Measurements from ENCODE around the gene HDGF.

The HDGF gene

DNA sequence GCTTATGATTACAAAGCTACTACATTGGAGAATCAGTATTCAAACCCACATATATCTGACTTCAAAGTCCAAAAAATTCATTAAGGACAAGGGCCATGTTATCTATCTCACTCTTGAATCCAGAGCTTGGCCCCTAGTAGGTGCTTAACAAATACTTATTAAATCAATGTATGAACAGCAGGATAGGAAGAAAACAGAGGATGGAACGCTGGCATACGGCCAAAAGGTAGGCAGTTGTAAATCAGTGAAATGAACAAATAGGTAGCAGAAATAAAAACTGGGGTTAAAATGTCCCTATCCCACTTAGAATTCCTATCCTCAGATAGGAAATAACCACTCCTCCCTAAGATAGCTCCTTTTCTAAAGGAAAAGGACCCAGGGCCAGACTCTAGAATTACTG is 12.6 kb downstream of the HDGF start:
- Histone ChIP-seq H3K36me3 (ENCODE audit: insufficient read depth, low read length) (peaks cover 72% of the 10 kb centered on the region), H4K20me1 (ENCODE audit: insufficient read depth, low read length) (no peaks in the 10 kb centered on the region), H3K4me2 (ENCODE audit: low read length) (no peak overlapping the region), H3K9me3 (ENCODE audit: low read length) (no peaks in the 10 kb centered on the region), H3K9ac (ENCODE audit: low read length) (no peak overlapping the region), H3K4me1 (ENCODE audit: insufficient read depth, low read length, severe bottlenecking) (peaks cover 21% of the 10 kb centered on the region), H3K4me3 (ENCODE audit: low read depth, low read length, poor library complexity, severe bottlenecking) (no peak overlapping the region), H3K27me3 (ENCODE audit: insufficient read depth, low read length) (no peaks in the 10 kb centered on the region), H3F3A (ENCODE audit: insufficient read depth, low read length) (0 out of 2 replicates have a peak, but pooled peaks cover 9% of the 10 kb centered on the region), H2AFZ (ENCODE audit: low read length) (no peak overlapping the region), H3K27ac (ENCODE audit: low read depth, low read length, poor library complexity, severe bottlenecking) (no peak overlapping the region), H3K79me2 (ENCODE audit: insufficient read depth, low read length) (peaks cover 7% of the 10 kb centered on the region), H3K9me2 (ENCODE audit: low read depth, low read length) (no peaks in the 10 kb centered on the region)
- TF ChIP-seq, protein P1, sequence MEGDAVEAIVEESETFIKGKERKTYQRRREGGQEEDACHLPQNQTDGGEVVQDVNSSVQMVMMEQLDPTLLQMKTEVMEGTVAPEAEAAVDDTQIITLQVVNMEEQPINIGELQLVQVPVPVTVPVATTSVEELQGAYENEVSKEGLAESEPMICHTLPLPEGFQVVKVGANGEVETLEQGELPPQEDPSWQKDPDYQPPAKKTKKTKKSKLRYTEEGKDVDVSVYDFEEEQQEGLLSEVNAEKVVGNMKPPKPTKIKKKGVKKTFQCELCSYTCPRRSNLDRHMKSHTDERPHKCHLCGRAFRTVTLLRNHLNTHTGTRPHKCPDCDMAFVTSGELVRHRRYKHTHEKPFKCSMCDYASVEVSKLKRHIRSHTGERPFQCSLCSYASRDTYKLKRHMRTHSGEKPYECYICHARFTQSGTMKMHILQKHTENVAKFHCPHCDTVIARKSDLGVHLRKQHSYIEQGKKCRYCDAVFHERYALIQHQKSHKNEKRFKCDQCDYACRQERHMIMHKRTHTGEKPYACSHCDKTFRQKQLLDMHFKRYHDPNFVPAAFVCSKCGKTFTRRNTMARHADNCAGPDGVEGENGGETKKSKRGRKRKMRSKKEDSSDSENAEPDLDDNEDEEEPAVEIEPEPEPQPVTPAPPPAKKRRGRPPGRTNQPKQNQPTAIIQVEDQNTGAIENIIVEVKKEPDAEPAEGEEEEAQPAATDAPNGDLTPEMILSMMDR (IDR thresholded peaks at IDR 0.05; ENCODE audit: low read length), result no peak
- TF ChIP-seq EZH2 (IDR thresholded peaks at IDR 0.05; ENCODE audit: borderline replicate concordance, low read length), result no peak

- Histone ChIP-seq H3K4me3 (ENCODE audit: low read depth, low read length, poor library complexity, severe bottlenecking) (no peak overlapping the region), H3K4me2 (ENCODE audit: low read length) (no peak overlapping the region), H3K27me3 (ENCODE audit: insufficient read depth, low read length) (no peaks in the 10 kb centered on the region), H3K36me3 (ENCODE audit: insufficient read depth, low read length) (peaks cover 71% of the 10 kb centered on the region), H3K27ac (ENCODE audit: low read depth, low read length, poor library complexity, severe bottlenecking) (no peak overlapping the region), H4K20me1 (ENCODE audit: insufficient read depth, low read length) (no peaks in the 10 kb centered on the region), H3K9ac (ENCODE audit: low read length) (no peak overlapping the region), H3F3A (ENCODE audit: insufficient read depth, low read length) (0 out of 2 replicates have a peak, but pooled peaks cover 9% of the 10 kb centered on the region), H2AFZ (ENCODE audit: low read length) (no peak overlapping the region), H3K9me2 (ENCODE audit: low read depth, low read length) (no peaks in the 10 kb centered on the region), H3K4me1 (ENCODE audit: insufficient read depth, low read length, severe bottlenecking) (peaks cover 21% of the 10 kb centered on the region), H3K79me2 (ENCODE audit: insufficient read depth, low read length) (peaks cover 7% of the 10 kb centered on the region), H3K9me3 (ENCODE audit: low read length) (no peaks in the 10 kb centered on the region)
- TF ChIP-seq EZH2 (IDR thresholded peaks at IDR 0.05; ENCODE audit: borderline replicate concordance, low read length), result no peak
- TF ChIP-seq, protein P1 (IDR thresholded peaks at IDR 0.05; ENCODE audit: low read length), result no peak
Measured at GRCh38 chr1:156738407-156738806, 13.1 kb downstream of the HDGF start.

DNA sequence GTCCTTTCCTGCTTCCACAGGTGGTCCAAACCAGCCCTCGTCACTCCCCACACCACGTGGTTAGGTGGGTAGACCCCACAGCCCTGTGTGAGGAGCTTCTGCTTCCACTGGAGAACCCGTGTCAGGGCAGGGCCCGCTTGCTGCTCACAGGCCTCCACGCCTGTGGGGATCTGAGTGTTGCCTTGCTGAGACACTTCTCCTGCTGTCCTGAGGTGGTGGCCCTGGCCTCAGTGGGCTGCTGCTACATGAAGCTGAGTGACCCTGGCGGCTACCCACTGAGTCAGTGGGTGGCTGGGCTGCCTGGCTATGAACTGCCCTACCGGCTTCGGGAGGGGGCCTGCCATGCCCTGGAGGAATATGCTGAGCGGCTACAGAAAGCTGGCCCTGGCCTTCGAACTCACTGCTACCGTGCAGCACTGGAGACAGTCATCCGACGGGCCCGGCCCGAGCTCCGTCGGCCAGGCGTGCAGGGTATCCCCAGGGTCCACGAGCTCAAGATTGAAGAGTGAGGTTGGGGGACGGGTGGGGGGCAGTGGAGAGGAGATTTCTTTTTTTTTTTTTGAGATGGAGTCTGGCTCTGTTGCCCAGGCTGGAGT is 17.4 kb downstream of the HDGF start:
- H3K4me1 ChIP-seq (ENCODE audit: insufficient read depth, low read length, severe bottlenecking), result peaks cover 10% of the 10 kb centered on the region
- no peak overlapping the region for H3K27ac ChIP-seq (ENCODE audit: low read depth, low read length, poor library complexity, severe bottlenecking)
- no peaks in the 10 kb centered on the region for H3K27me3 ChIP-seq (ENCODE audit: insufficient read depth, low read length)
- peaks cover 39% of the 10 kb centered on the region for H3K36me3 ChIP-seq (ENCODE audit: insufficient read depth, low read length)
- H2AFZ ChIP-seq (ENCODE audit: low read length), result no peak overlapping the region
- no peak for TF ChIP-seq EZH2 (IDR thresholded peaks at IDR 0.05; ENCODE audit: borderline replicate concordance, low read length)
- TF ChIP-seq, protein P1 (IDR thresholded peaks at IDR 0.05; ENCODE audit: low read length), result no peak
- H3F3A ChIP-seq (ENCODE audit: insufficient read depth, low read length), result no peaks in the 10 kb centered on the region; the same call in 1 of the 2 replicates
- H3K4me2 ChIP-seq (ENCODE audit: low read length), result no peak overlapping the region
- no peaks in the 10 kb centered on the region for H3K9me3 ChIP-seq (ENCODE audit: low read length)
- H4K20me1 ChIP-seq (ENCODE audit: insufficient read depth, low read length), result no peaks in the 10 kb centered on the region
- H3K79me2 ChIP-seq (ENCODE audit: insufficient read depth, low read length), result no peaks in the 10 kb centered on the region
- no peak overlapping the region for H3K9ac ChIP-seq (ENCODE audit: low read length)
- no peaks in the 10 kb centered on the region for H3K9me2 ChIP-seq (ENCODE audit: low read depth, low read length)
- no peak overlapping the region for H3K4me3 ChIP-seq (ENCODE audit: low read depth, low read length, poor library complexity, severe bottlenecking)
